HepG2 (cell line): Measurements from ENCODE around the gene CELF5. TPM values are rescaled to one million over a fixed set of nuclear protein-coding genes. Genes with fewer than 3 reads are reported as not detected.

Experiments used
- AHDC1 ChIP-seq: sonication (generic); formaldehyde crosslinking; IDR thresholded peaks from 2 replicates; pipeline ENCODE4 v1.5.1; 2020; ENCODE audit warnings: mild to moderate bottlenecking, missing genetic modification reagents, borderline replicate concordance
- CBFB ChIP-seq: sonication (generic); formaldehyde crosslinking; IDR thresholded peaks from 2 replicates; pipeline ENCODE4 v1.4.0; 2020; ENCODE audit warnings: missing genetic modification reagents
- CHD4 ChIP-seq: fragments of 200-600 bp; sonication (generic); IDR thresholded peaks from 2 replicates; pipeline ENCODE4 v1.7.0; 2017; ENCODE audit warnings: mild to moderate bottlenecking, low read length, borderline replicate concordance
- DDIT3 ChIP-seq: sonication (generic); formaldehyde crosslinking; IDR thresholded peaks from 2 replicates; pipeline ENCODE4 v1.4.0; 2020; ENCODE audit warnings: mild to moderate bottlenecking, missing genetic modification reagents
- ETV6 ChIP-seq: sonication (generic); formaldehyde crosslinking; conservative IDR thresholded peaks from 2 replicates; pipeline ENCODE4 v1.4.0; 2020; ENCODE audit warnings: missing genetic modification reagents
- NFYC ChIP-seq: IDR thresholded peaks from 2 replicates; pipeline ENCODE4 v1.6.1; 2016; ENCODE audit warnings: missing genetic modification reagents, missing compliant biosample characterization
- PHF8 ChIP-seq: sonication (generic); formaldehyde crosslinking; IDR thresholded peaks from 2 replicates; pipeline ENCODE4 v1.5.0; 2020; ENCODE audit warnings: missing genetic modification reagents
- REST ChIP-seq, 2 experiments: IDR thresholded peaks; 2 replicates each; pipeline ENCODE4 v1.6.1; 2011 to 2012; ENCODE audit warnings: low read length in 2 of 2, borderline replicate concordance in 1 of 2, low read depth in 1 of 2, mild to moderate bottlenecking in 1 of 2, moderate library complexity in 1 of 2
- RFX3 ChIP-seq: IDR thresholded peaks from 2 replicates; pipeline ENCODE4 v1.6.1; 2016; ENCODE audit warnings: missing biosample characterization, missing genetic modification reagents
- SAFB2 ChIP-seq: sonication (generic); formaldehyde crosslinking; IDR thresholded peaks from 2 replicates; pipeline ENCODE4 v1.5.1; 2020; ENCODE audit warnings: missing genetic modification reagents, low read depth, mild to moderate bottlenecking, borderline replicate concordance
- SIN3A ChIP-seq: IDR thresholded peaks from 2 replicates; pipeline ENCODE4 v1.6.1; 2011; ENCODE audit warnings: low read depth, mild to moderate bottlenecking, control low read depth, low read length, borderline replicate concordance
- THRA ChIP-seq: sonication (generic); formaldehyde crosslinking; IDR thresholded peaks from 2 replicates; pipeline ENCODE4 v1.4.0; 2020; ENCODE audit warnings: missing genetic modification reagents, borderline replicate concordance
- ZNF33B ChIP-seq: sonication (generic); formaldehyde crosslinking; IDR thresholded peaks from 2 replicates; pipeline ENCODE4 v1.5.1; 2020; ENCODE audit warnings: mild to moderate bottlenecking, missing genetic modification reagents
- ZNF441 ChIP-seq: sonication (generic); formaldehyde crosslinking; IDR thresholded peaks from 2 replicates; pipeline ENCODE4 v1.7.0; 2021; ENCODE audit warnings: missing genetic modification reagents, borderline replicate concordance
- polyA plus RNA-seq, 8 experiments: library from polyadenylated mRNA; depleted of rRNA in 3 of 8; stranded (reverse) in 7 of 8; unstranded in 1 of 8; fragments of >200 nt; fragmentation: Illumina TruSeq in 4 of 8; extraction: Trizol in 4 of 8; gene quantifications; 2 replicates each; pipeline versions ENCODE4 v1.2.1 to v1.2.3, GENCODE V29; 2011 to 2016; ENCODE audit warnings: low read depth in 4 of 8, missing spikeins in 1 of 8, mixed read lengths in 1 of 8; ENCODE audit not compliant: insufficient read depth in 1 of 8
- total RNA-seq, 5 experiments: library from RNA; depleted of rRNA; stranded (reverse); fragments of >200 nt; fragmentation: Illumina TruSeq; extraction: Trizol; gene quantifications; 2 replicates each; pipeline ENCODE4 v1.2.3, GENCODE V29; 2016; ENCODE audit warnings: low read depth in 1 of 5

The CELF5 gene
- total and polyA plus RNA-seq, 2 of the 13 experiments (the other 11 are each of a cell fraction or from before 2014, with no cell fraction given): 0.31 to 0.84 TPM

GRCh38 chr19:3185461-3186159 lies 38.9 kb upstream of the CELF5 start, which contains the start of gene NCLN (continued):
- TF ChIP-seq REST (IDR thresholded peaks at IDR 0.05; ENCODE audit: borderline replicate concordance in 1 of 2, low read depth in 1 of 2, low read length in 2 of 2): no peak
- TF ChIP-seq ETV6 (CRISPR knock-in tag): no peak
- no peak for TF ChIP-seq ZNF441 (CRISPR knock-in tag)
- TF ChIP-seq SIN3A: peak; percentile 8; the same call in 1 of the 2 replicates
- TF ChIP-seq ZNF33B (CRISPR knock-in tag): no peak
- TF ChIP-seq CHD4: no peak; the same call in 1 of the 2 replicates
- TF ChIP-seq RFX3 (CRISPR knock-in tag): no peak
- no peak; the same call in 1 of the 2 replicates for TF ChIP-seq THRA
- TF ChIP-seq DDIT3 (CRISPR knock-in tag): no peak
- TF ChIP-seq PHF8 (CRISPR knock-in tag): peak; percentile 72
- TF ChIP-seq NFYC (CRISPR knock-in tag): no peak
- TF ChIP-seq CBFB (CRISPR knock-in tag): 0 out of 2 replicates have a peak, but pooled peaks have one; percentile 40
- no peak; the same call in 1 of the 2 replicates for TF ChIP-seq SAFB2 (CRISPR knock-in tag)
- TF ChIP-seq AHDC1 (CRISPR knock-in tag): no peak
